Measurements from ENCODE around the gene NTM.

- no peak for TF ChIP-seq CTCF (IDR thresholded peaks at IDR 0.05)
- TF ChIP-seq ZFX (IDR thresholded peaks at IDR 0.05; ENCODE audit: borderline replicate concordance): no peak
Measured at GRCh38 chr11:131980199-131980598, 609.8 kb downstream of the NTM start.
